Medulla oblongata (tissue), 1 donor: ENCODE measurements around the gene TET3.

Experiments used
- DNase-seq: peaks from one replicate; pipeline ENCODE4 v3.0.0-alpha.2; 2015; ENCODE audit errors: extremely low spot score

The TET3 gene

DNA sequence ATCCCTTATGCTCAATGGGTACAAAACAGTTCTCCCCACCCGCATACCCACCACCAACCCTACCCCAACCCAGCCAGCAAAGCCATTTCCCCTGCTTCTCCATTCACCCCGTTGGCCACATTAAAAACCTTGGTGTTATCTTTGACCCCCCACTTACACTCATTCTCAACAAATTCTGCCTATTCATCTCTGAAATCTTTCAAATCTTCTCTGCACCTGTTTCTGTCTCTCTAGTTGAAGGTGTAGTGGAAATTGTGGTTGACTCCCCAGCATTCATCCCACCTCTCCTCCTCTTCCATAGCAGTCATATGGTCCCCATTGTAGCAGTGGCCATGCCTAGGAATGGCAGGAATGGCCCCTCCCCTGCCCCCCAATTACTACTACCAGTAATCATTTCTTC lies 20.5 kb upstream of the TET3 start:
- DNase-seq = no peak

DNA sequence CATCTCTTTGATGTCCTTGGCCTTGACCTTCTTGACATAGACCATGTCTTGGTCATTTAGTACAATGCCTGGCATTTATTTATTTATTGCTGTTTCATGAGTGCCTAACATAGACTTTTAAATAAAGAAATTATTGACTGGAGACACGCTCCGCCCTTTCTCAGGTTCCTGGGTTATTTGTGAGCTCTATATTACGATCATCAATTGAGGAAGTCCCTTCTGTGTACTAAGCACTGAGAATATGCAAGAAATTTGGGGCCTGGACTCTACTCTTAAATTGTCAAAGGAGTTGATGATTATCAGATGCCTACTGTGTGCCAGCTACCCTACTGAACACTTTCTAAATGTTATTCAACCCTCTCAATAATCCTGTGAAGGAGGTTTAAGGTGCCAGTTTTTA lies 19.7 kb upstream of the TET3 start:
- DNase-seq = no peak

DNA sequence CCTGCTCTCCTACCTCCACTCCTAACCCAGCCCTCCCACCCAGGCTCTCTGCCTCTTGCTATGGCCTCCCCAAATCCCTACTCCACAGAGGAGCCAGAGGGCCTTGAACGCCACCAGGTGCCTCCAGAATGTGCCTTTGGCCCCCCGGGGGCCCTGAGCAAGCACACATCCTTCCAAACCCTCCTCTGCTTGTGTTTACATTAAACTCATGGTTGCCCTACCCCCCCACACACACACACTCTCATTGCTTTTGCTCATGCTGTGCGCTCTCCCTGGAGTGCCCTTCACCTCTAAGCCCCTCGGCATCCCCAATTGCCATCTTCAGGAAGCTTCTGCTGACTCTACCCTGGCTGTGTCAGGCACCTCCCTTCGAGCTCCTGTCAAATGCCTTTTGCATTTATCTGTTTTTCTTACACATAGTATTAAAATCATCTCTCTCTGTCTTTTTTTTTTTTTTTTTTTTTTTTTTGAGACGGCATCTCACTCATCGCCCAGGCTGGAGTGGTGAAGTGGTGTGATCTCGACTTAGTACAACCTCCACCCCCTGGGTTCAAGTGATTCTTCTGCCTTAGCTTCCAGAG lies 16.3 kb upstream of the TET3 start:
- DNase-seq = no peak

DNA sequence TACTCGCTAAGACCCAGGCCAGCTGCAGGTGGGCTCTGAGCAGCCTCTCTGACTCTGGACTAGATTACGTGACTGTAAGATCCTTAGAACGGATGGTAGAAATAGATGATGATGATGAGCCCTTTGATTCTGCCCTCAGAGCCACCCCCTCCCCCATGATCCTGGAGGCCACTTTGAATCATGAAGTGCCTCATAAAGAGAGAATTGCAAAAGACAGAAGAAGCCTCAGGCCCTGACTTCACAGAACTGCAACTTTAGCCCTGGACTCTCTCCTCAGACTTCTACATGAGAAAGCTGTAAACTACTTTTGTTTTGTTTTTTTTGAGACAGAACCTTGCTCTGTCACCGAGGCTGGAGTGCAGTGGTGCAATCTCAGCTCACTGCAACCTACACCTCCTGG lies 15.4 kb upstream of the TET3 start:
- no peak for DNase-seq

DNA sequence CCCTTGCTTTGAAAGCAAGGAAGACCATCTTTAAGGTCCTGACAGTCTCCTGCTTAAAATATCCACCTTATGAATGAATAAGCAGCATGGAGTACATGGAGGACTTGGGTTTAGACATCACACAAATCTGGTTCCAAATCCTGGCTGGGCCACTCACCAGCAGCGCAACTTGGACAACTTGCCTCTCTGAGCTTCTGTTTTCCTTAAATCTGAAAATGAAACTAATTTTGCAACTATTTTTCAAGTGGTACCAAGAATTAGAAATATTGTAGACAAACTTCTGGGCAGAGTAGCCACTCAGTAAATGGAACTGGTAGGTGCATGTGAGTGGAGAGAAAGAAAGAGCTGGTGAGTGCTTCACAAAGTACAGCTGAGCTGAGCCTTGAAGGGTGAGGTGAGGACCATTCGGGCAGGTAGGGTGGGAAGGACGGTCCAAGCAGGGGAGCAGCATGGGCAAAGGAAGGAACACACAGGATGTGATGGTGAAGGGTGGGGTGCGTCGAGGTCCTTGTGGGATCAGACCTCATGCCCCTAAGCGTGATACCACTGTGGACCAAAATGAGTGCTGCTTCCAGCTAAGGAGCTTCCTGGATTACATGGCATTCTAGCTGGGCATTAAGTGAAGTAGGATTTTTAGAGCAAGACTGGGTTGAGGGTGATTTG lies 14.4 kb upstream of the TET3 start:
- no peak for DNase-seq

DNA sequence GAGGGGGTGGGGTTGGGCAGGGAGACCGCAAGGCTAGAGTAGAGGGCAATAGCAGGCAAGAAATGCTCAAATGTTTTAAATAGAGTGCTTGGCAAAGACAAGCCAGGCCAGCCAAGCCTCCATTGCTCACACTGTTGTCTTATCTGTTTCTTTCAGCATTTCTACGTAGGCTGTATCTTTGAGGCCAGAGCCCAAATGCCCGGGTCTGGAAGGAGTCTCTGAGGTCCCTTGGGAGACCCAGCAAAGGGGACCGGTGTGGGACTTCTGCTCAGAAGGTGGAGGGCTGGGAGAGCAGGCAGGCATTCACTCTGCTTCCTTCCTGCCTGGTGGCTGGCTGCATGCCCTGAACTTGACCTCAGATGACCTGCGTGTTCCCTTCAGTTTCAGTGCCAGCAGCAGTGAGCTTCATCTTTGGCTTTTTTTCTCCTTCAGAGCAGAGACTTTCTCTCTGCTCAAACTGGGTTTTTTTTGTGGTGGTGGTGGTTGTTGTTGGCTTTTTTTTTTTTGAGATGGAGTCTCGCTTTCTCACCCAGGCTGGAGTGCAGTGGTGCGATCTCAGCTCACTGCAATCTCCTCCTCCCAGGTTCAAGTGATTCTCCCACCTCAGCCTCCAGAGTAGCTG lies 13.7 kb upstream of the TET3 start:
- peak; percentile 72 for DNase-seq

DNA sequence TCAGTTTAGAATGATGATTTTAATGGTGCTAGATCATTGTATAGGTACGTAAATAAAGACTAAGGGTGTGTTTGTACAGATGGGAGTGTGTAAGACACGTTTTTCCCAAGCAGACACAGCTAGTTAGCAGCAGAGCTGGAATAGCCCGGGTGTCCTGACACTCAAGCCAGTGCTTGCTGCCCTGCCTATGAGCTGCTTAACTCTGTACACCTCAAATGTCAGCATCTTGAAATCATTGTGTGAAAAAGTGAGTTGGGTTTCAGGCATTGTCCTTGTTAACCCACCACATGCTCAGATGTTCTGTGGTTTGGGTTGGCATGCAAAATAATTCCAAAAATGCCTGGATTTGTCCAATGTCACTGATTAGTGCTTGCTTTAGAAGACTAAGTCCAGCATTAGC lies 13.0 kb upstream of the TET3 start:
- no peak for DNase-seq

- DNase-seq = no peak
Measured at GRCh38 chr2:73972846-73973245, 11.9 kb upstream of the TET3 start.

DNA sequence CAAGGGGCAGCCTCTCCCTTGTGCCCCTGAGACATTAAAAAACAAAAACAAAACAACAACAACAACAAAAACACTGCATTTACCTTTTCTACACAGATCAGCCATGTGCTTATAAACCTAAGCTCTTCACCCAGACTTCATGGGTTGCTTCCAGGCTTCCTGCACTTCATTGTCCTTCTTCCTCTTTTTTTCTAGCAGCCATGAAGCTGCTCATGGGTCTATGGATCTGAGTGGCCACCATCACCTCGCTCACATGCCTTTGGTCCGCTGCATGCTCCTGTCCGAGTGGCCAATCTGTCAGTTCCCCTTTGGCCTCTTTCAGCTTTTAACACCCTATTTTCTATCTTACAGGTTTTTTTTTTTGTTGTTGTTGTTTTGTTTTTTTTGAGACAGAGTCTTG lies 9.0 kb upstream of the TET3 start:
- DNase-seq = no peak

DNA sequence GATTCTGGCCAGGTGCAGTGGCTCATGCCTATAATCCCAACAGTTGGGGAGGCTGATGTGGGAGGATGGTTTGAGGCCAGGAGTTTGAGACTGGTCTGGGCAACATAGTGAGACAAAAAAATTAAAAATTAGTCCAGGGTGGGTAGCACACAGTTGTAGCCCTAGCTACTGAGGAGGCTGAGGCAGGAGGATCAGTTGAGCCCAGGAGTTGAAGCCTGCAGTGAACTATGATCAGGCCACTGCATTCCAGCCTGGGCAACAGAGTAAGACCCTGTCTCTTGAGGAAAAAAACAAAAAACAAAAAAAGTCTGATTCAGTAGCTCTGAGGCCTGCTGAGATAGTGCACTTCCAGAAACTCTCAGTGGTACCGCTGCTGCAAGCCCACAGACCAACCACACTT lies 7.9 kb upstream of the TET3 start:
- no peak for DNase-seq

GRCh38 chr2:73977466-73977865 lies 7.2 kb upstream of the TET3 start:
- no peak for DNase-seq

GRCh38 chr2:73979021-73979420 lies 5.7 kb upstream of the TET3 start:
- no peak for DNase-seq

- no peak for DNase-seq
Measured at GRCh38 chr2:73979686-73980085, 5.0 kb upstream of the TET3 start.

- no peak for DNase-seq
Measured at GRCh38 chr2:73980566-73980965, 4.1 kb upstream of the TET3 start.

DNA sequence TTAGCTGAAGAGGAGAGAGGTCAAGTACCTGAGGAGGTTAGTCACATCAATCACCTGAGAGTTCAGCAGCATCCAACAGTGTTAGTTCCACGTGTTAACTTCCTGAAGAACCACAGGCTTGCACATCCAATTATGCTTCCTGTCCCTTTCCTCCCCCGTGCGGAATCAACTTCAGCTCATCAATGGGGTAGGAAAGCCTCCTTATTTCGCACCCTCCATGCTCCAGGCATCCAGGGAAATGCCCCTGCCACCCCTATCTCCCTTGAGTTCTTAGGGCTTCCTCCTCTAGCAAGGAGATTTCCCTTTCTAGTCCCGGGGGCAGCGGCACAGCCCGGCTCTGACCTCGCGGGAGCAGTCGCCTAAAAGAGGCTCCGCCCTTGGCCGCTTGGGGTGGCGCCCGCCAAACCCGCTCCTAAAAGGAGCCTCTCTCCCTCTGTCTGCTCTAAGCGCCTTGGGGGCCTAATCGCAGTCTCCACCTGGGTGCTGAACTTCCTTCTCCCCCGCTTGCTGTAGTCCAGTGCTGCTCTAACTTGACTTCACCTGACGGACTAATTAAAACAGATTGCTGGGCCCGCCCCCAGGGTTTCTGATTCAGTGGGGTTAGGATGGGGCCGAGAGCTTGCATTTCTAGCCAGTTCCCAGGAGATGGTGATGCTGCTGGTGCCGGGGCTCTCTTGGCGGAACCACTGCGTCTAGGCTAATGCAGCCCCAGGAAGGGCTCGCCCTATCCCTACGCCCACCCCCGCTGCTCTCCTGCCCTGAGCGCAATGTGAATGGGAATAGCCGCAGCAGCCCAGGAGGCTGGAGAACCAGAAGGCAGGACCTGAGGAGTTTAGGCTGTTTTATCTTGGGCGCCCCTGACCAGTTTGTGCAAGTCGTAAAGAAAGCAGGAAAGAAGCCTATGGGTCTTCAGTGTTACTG lies 3.4 kb upstream of the TET3 start:
- no peak for DNase-seq

GRCh38 chr2:73982140-73982617 lies 2.5 kb upstream of the TET3 start:
- DNase-seq = no peak

- peak; percentile 30 for DNase-seq
Measured at GRCh38 chr2:73983322-73984202, 1.1 kb upstream of the TET3 start.

- DNase-seq = peak; percentile 27
Measured at GRCh38 chr2:73984922-73985307, 205 bp downstream of the TET3 start.

GRCh38 chr2:73985308-73986084 lies 786 bp downstream of the TET3 start:
- DNase-seq = peak; percentile 63

- no peak for DNase-seq
Measured at GRCh38 chr2:73986085-73986681, 1.5 kb downstream of the TET3 start.
